Activated CD4-positive, alpha-beta T cell treated with anti-CD3 and anti-CD28 coated beads, Interleukin-2, amount 50 U/mL, for 1 hour (primary cell): Measurements from ENCODE around the gene ABCC10.
"Not testable (repeated sequence)": the region's sequence is repeated elsewhere in the genome, so short reads cannot be mapped to it uniquely, and the experiment has no call there.

ENCODE experiments used
- DNase-seq: peaks from one replicate; pipeline ENCODE4 v3.0.0-alpha.2; 2020

Gene ABCC10

GRCh38 chr6:43413002-43413401 is 14.3 kb upstream of the ABCC10 start:
- DNase-seq: no peak

DNA sequence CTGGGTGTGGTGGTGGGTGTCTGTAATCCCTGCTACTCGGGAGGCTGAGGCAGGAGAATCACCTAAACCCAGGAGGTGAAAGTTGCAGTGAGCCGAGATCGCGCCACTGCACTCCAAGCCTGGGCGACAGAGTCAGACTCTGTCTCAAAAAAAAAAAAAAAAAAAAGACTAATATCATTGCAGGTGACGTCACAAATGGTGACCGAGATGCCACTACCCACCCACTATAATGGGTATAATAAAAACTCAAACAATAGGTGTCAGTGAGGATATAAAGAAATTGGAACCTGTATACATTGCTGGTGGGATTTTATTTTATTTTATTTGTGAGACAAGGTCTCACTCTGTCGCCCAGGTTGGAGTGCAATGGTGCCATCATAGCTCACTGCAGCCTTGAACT is 12.1 kb upstream of the ABCC10 start:
- DNase-seq: not testable (repeated sequence)

DNA sequence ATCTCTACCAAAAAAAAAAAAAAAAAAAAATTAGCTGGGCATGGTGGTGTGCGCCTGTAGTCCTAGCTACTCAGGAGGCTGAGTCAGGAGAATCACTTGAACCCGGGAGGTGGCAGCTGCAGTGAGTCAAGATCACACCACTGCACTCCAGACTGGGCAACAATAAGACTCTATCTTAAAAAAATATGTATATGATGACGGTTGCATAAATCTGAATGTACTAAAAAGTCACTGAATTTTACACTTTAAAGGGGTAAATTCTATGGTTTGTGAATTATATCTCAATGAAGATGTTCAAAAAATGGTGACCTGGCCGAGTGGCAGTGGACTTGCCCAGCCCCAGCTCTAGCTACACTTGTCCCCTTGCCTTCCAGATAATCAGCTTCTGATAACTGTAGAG is 10.4 kb upstream of the ABCC10 start:
- no peak for DNase-seq

DNA sequence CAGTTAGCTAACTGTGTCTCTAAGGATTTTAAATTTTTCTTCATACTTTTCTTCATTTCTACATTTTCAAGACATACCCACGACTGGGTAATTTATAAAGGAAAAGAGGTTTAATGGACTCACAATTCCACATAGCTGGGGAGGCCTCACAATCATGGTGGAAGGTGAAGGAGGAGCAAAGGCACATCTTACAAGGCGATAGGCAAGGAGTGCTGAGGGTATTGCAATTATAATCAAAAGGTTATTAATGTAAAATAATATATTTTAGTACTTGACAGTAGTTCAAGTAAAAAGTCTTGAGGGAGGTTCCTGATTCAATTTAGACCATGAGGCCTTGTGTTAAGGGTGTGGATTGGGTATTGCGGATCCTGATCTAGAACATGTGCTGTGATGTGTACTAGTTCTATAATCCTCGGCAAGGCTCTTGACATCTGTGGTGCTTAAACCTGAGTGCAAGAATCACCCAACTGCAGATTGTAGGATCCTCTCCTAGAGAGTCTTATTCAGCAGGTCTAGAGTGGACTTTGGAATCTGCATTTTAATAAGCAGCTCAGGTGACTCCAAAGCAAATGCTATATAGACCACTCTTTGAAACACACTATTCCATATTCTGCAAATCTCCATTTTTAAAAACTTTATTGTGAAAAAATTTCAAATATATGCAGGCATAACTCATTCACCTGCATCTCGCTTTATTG is 7.2 kb upstream of the ABCC10 start:
- no peak for DNase-seq

- no peak for DNase-seq
Measured at GRCh38 chr6:43421831-43422230, 5.5 kb upstream of the ABCC10 start.

- not testable (repeated sequence) for DNase-seq
Measured at GRCh38 chr6:43425083-43425482, 2.3 kb upstream of the ABCC10 start.

- no peak for DNase-seq
Measured at GRCh38 chr6:43426928-43427405, 374 bp upstream of the ABCC10 start.

GRCh38 chr6:43428112-43428570 is 800 bp downstream of the ABCC10 start:
- DNase-seq: no peak

GRCh38 chr6:43428874-43429273 is 1.5 kb downstream of the ABCC10 start:
- DNase-seq: no peak

DNA sequence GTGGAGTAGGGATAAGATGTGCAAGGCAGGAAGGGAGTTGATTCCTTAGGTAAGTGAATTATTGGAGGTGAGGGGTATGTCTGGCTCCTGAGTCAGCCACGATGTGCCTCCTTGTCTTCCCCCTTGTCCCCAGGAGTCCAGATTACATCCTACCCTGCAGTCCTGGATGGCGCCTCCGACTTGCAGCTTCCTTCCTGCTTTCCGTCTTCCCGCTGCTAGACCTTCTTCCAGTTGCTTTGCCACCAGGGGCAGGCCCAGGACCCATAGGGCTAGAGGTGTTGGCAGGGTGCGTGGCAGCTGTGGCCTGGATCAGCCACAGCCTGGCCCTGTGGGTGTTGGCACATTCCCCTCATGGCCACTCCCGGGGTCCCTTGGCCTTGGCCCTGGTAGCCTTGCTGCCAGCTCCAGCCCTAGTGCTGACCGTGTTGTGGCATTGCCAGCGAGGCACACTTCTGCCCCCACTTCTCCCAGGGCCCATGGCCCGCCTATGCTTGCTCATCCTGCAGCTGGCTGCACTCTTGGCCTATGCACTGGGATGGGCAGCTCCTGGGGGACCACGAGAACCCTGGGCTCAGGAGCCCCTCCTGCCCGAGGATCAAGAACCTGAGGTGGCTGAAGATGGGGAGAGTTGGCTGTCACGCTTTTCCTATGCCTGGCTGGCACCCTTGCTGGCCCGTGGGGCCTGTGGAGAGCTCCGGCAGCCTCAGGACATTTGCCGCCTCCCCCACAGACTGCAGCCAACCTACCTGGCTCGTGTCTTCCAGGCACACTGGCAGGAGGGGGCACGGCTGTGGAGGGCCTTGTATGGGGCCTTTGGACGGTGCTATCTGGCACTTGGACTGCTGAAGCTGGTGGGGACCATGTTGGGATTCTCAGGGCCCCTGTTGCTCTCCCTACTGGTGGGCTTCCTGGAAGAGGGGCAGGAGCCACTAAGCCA is 4.9 kb downstream of the ABCC10 start:
- DNase-seq: no peak

DNA sequence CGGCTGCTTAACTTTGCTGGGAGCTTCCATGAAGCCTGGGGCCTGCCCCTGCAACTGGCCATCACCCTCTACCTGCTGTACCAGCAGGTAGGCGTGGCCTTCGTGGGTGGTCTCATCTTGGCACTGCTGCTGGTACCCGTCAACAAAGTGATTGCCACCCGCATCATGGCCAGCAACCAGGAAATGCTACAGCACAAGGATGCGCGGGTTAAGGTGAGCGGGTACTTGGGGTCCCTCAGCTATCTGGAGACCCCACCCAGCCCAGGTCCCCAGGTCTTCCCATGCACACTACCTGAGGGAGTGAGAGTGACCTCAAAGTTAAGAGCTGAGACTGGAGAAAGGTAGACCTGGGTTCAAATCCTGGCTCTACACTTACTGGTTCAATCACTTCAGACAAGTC is 5.8 kb downstream of the ABCC10 start:
- no peak for DNase-seq

DNA sequence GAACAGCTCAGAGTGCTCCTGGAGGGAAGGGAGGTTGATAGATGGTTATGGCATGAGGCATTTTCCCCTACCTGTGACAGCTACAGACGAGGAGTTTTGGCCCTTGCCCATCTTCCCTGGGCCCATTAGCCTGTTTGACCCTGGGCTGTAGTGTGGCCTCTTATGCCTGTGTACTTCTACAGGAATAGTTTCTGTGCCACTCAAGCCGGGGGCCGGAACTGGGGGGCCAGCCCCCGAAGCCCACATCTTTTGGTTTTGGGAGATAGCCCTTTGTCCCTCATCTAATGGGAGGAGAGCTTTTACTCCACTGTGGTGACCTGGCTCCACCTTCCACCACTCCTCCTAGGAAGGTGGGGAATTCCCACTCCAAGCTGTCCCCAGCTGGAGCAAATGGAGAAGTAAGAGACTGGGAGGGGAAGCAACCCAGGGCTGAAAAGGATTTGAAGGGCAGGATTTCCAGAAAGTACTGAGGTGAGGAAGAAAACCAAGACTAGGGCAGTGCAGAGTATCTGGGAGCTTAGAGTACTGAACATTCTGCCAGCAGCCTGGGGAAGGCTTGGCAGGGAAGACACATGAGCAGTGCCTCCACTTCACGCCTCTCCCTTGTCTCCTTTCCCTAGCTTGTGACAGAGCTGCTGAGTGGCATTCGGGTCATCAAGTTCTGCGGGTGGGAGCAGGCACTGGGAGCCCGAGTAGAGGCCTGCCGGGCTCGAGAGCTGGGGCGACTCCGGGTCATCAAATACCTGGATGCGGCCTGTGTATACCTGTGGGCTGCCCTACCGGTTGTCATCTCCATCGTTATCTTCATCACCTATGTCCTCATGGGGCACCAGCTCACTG is 6.9 kb downstream of the ABCC10 start:
- no peak for DNase-seq

- no peak for DNase-seq
Measured at GRCh38 chr6:43434943-43435342, 7.6 kb downstream of the ABCC10 start.

DNA sequence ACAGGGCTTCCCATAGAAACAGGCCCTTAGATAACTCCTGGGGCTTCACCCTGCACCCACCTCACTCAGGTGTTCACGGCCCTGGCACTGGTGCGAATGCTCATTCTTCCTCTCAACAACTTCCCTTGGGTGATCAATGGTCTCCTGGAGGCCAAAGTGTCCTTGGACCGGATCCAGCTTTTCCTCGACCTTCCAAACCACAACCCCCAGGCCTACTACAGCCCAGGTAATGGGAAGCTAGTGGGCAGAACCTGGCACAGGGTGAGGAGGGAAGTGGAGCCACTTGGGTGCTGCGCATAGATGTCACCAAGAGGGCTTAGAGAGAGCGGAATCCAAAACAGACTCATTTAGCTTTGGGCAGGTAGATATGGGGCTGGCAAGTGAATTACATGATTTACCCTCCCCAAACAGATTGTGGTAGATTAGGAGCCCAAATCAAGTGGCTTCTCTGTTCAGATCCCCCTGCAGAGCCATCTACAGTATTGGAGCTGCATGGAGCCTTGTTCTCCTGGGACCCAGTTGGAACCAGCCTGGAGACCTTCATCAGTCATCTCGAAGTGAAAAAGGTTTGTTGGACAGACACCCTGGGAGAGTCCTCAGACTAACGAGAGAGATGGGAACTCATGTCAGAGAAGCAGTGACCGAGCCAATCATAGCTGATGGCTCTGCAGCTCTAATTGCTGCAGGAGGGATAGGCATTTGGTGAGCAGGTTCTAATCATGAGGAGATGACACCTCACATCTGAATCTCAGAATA is 8.5 kb downstream of the ABCC10 start:
- DNase-seq: no peak

DNA sequence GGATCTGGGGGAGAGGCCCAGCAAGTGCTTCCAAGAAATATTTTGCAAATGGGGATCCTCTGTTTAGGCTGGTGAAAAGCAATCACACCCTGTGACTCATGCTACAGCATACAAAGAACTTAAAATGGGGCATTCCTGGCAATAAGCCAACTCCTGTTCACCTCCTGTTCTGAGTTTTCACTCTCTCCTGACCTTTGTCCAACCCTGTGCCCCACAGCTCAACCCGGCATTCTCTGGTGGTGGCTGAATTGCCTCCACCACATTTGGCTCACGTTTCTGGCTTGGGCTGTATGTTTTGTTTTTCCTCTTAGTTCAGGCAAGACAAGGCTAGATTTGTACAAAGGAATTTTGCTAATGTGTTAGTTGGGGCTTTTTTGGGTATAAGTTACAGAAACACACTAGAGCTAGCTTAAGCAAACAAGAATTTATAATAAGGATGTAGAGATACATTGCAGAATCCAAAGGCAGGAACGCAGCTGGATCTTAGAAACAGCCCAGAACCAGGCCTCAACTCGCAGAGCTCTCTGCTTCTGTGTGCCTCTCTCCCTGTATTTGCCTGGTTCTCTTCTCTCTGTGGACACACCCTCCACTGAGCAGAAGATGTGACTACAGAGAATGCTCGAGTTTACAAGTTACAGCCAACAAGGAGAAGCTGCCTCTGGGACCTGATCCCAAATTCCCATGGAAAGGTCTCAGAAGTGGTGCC is 9.4 kb downstream of the ABCC10 start:
- no peak for DNase-seq

GRCh38 chr6:43437700-43438099 is 10.4 kb downstream of the ABCC10 start:
- DNase-seq: no peak

- DNase-seq: no peak
Measured at GRCh38 chr6:43442935-43443334, 15.6 kb downstream of the ABCC10 start.

GRCh38 chr6:43444036-43444435 is 16.7 kb downstream of the ABCC10 start:
- DNase-seq: no peak

DNA sequence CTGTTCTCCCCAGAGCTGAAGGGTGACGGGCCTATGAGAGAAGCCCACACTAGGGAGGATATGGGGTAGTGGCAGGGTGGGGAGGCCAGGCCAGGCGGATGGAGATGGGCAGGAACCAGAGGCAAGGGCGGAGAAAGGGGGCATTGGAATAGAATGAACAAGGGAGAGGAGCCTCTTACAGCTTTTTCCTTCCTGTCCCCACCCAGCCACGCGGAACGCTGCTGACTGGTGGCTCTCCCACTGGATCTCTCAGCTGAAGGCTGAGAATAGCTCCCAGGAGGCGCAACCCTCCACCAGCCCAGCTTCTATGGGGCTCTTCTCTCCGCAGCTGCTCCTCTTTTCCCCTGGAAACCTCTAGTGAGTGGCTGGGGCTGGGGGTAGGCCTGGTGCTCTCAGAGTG is 17.2 kb downstream of the ABCC10 start:
- DNase-seq: no peak

GRCh38 chr6:43445576-43445975 is 18.2 kb downstream of the ABCC10 start:
- DNase-seq: no peak

DNA sequence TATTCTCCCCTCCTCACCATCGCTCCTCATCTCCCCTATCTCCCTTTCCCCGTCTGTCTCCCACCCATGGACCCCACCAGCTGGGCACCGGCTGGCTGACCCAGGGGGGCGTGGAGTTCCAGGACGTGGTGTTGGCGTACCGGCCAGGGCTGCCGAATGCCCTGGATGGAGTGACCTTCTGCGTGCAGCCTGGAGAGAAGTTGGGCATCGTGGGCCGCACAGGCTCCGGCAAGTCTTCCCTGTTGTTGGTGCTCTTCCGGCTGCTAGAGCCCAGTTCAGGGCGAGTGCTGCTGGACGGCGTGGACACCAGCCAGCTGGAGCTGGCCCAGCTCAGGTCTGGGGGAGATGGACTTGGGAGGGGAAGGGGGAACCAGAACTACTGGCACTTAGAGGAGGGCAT is 20.3 kb downstream of the ABCC10 start:
- DNase-seq: no peak

GRCh38 chr6:43448916-43449315 is 21.6 kb downstream of the ABCC10 start:
- no peak for DNase-seq
